Calu3 (cell line): Measurements from ENCODE around the gene MAP7. TPM values are rescaled to one million over a fixed set of nuclear protein-coding genes. Genes with fewer than 3 reads are reported as not detected.
"Not testable (repeated sequence)": the region's sequence is repeated elsewhere in the genome, so short reads cannot be mapped to it uniquely, and the experiment has no call there.

Experiments
- BruUV-seq: library from RNA; stranded (reverse); fragments of 400-500 nt; replicated peaks from 2 replicates; lab custom pipeline; 2021; lab: Mats Ljungman, UMichigan
- CTCF ChIA-PET: fragments of 300-600 bp; sonication (Branson Sonifier 250); formaldehyde crosslinking; loops from one replicate; lab custom pipeline; 2022; ENCODE audit warnings: antibody characterized with exemption; lab: Charles Lee
- DNase-seq: peaks from one replicate; pipeline ENCODE4 v3.0.0; 2022
- H3K27ac Mint-ChIP-seq: one replicate; pipeline ENCODE4 v1.8.0; 2022; ENCODE audit warnings: mixed read lengths; ENCODE audit not compliant: unreplicated experiment
- H3K27me3 Mint-ChIP-seq: one replicate; pipeline ENCODE4 v1.8.0; 2022; ENCODE audit warnings: mixed read lengths; ENCODE audit not compliant: unreplicated experiment
- H3K36me3 Mint-ChIP-seq: one replicate; pipeline ENCODE4 v1.8.0; 2022; ENCODE audit warnings: mild to moderate bottlenecking, moderate library complexity, mixed read lengths; ENCODE audit not compliant: insufficient read depth, unreplicated experiment
- H3K4me1 Mint-ChIP-seq: one replicate; pipeline ENCODE4 v1.8.0; 2022; ENCODE audit warnings: mild to moderate bottlenecking, low read depth, mixed read lengths; ENCODE audit not compliant: unreplicated experiment
- H3K4me3 Mint-ChIP-seq: one replicate; pipeline ENCODE4 v1.8.0; 2022; ENCODE audit warnings: mild to moderate bottlenecking, low read depth, moderate library complexity, mixed read lengths; ENCODE audit not compliant: unreplicated experiment
- H3K9me3 Mint-ChIP-seq: one replicate; pipeline ENCODE4 v1.8.0; 2022; ENCODE audit warnings: low read depth, mixed read lengths; ENCODE audit not compliant: unreplicated experiment
- CTCF ChIP-seq: fragments of 200-600 bp; IDR thresholded peaks from one replicate; pipeline ENCODE4 v1.8.0; 2022; ENCODE audit warnings: antibody characterized with exemption; ENCODE audit not compliant: unreplicated experiment
- intact Hi-C: fragments of 100-400 bp; cut with micrococcal nuclease; formaldehyde crosslinking; loops from one replicate; pipeline ENCODE4 v1.10.0; 2022; ENCODE audit not compliant: unreplicated experiment
- total RNA-seq: library from RNA; stranded (reverse); gene quantifications from 2 replicates; pipeline ENCODE4 v1.2.3, GENCODE V29; 2022

MAP7 gene
- total RNA-seq, 1 experiment from 2014 or later = 30.1 TPM

GRCh38 chr6:136404007-136404406 is 146.2 kb downstream of the MAP7 start:
- no peak for TF ChIP-seq CTCF
- CTCF ChIA-PET = interaction anchor here (0.7 kb wide), 1 partner anchor 25 kb away, joined by 4 read pairs; no protein-coding TSS in a partner anchor
- Mint-ChIP-seq H3K27ac (no peak overlapping the region), H3K27me3 (no peaks in the 10 kb centered on the region), H3K36me3 (peaks cover 5% of the 10 kb centered on the region), H3K4me3 (no peak overlapping the region), H3K9me3 (peaks cover 2% of the 10 kb centered on the region), H3K4me1 (peaks cover 46% of the 10 kb centered on the region)
- no TSS peak for BruUV-seq
- intact Hi-C loops = no loop called here
- DNase-seq = no peak

- CTCF ChIA-PET = no interaction called here
- intact Hi-C loops = no loop called here
- no peaks in the 10 kb centered on the region for H3K27me3 Mint-ChIP-seq
Observed at GRCh38 chr6:136403110-136403980, 146.9 kb downstream of the MAP7 start.

GRCh38 chr6:136401749-136402148 is 148.5 kb downstream of the MAP7 start:
- no TSS peak for BruUV-seq
- no peak for TF ChIP-seq CTCF

More at GRCh38 chr6:136403110-136403980, 146.9 kb downstream of the MAP7 start:
- Mint-ChIP-seq H3K27ac (peak overlapping the region; percentile 64), H3K4me1 (peaks cover 45% of the 10 kb centered on the region), H3K9me3 (peaks cover 2% of the 10 kb centered on the region), H3K36me3 (peaks cover 5% of the 10 kb centered on the region), H3K4me3 (no peak overlapping the region)
- DNase-seq = peak; percentile 13
- no peak for TF ChIP-seq CTCF
- BruUV-seq = no TSS peak

GRCh38 chr6:136401236-136401635 is 149.0 kb downstream of the MAP7 start:
- H3K4me3 Mint-ChIP-seq, H3K36me3 Mint-ChIP-seq, intact Hi-C loops, H3K27ac Mint-ChIP-seq, CTCF ChIA-PET, DNase-seq, BruUV-seq, H3K9me3 Mint-ChIP-seq, H3K27me3 Mint-ChIP-seq: not testable (repeated sequence)
- peaks cover 31% of the 10 kb centered on the region for H3K4me1 Mint-ChIP-seq

More at GRCh38 chr6:136401749-136402148, 148.5 kb downstream of the MAP7 start:
- Mint-ChIP-seq H3K27ac (no peak overlapping the region), H3K4me3 (no peak overlapping the region), H3K4me1 (peaks cover 31% of the 10 kb centered on the region), H3K27me3 (no peaks in the 10 kb centered on the region), H3K36me3 (peaks cover 5% of the 10 kb centered on the region), H3K9me3 (peaks cover 2% of the 10 kb centered on the region)
- CTCF ChIA-PET = no interaction called here
- no peak for DNase-seq
- intact Hi-C loops = no loop called here

GRCh38 chr6:136398453-136398852 is 151.8 kb downstream of the MAP7 start:
- H3K4me1 Mint-ChIP-seq = peaks cover 17% of the 10 kb centered on the region
- no peak for TF ChIP-seq CTCF
- peaks cover 5% of the 10 kb centered on the region for H3K36me3 Mint-ChIP-seq
- H3K27me3 Mint-ChIP-seq = no peaks in the 10 kb centered on the region
- H3K4me3 Mint-ChIP-seq = no peak overlapping the region
- H3K9me3 Mint-ChIP-seq = peaks cover 2% of the 10 kb centered on the region
- no peak for DNase-seq
- no TSS peak for BruUV-seq
- intact Hi-C loops = no loop called here
- no peak overlapping the region for H3K27ac Mint-ChIP-seq
- CTCF ChIA-PET = no interaction called here
